B cell (primary cell): ENCODE results near the gene OVCH1. TPM values are rescaled to one million over a fixed set of nuclear protein-coding genes. Genes with fewer than 3 reads are reported as not detected.

Source experiments
- ATAC-seq: fragments of 200-7000 bp; cut with Tn5 transposase; one replicate; pipeline ENCODE4 v1.10.0; 2021; ENCODE audit warnings: low read depth, mild to moderate bottlenecking, moderate number of reproducible peaks, moderate library complexity
- CTCF ChIA-PET: fragments of 350-600 bp; sonication (Branson Sonifier 250); formaldehyde crosslinking; loops from one replicate; lab custom pipeline; 2021; ENCODE audit warnings: antibody characterized with exemption, inconsistent platforms; lab: Charles Lee
- POLR2A ChIA-PET: fragments of 350-600 bp; sonication (Branson Sonifier 250); formaldehyde crosslinking; loops from one replicate; lab custom pipeline; 2021; ENCODE audit warnings: antibody characterized with exemption; lab: Charles Lee
- DNase-seq: peaks from one replicate; pipeline ENCODE4 v3.0.0; 2013
- H2AFZ ChIP-seq: 2 replicates; pipeline ENCODE4 v1.6.1; 2012; ENCODE audit warnings: mild to moderate bottlenecking, low read depth, low read length; ENCODE audit not compliant: insufficient read depth, poor library complexity, severe bottlenecking
- H3K27ac ChIP-seq, 2 donors: 1 replicate in 1 of 2; 2 replicates in 1 of 2; pipeline ENCODE4 v1.5.1; 2012 to 2013; ENCODE audit warnings: low read length in 2 of 2, mild to moderate bottlenecking in 2 of 2, moderate library complexity in 1 of 2
- H3K27me3 ChIP-seq, 4 experiments: fragments of 200-600 bp in 1 of 4; sonication (generic) in 1 of 4; replicated peaks in 1 of 4; 1 replicate in 2 of 4; 2 replicates in 2 of 4; pipeline versions ENCODE4 v1.6.1 to v1.7.0; 2013 to 2016; ENCODE audit warnings: low read length in 3 of 4, mild to moderate bottlenecking in 2 of 4, mixed read lengths in 1 of 4, moderate library complexity in 1 of 4; ENCODE audit not compliant: insufficient read depth in 4 of 4, control insufficient read depth in 3 of 4; ENCODE audit errors: control extremely low read depth in 1 of 4
- H3K36me3 ChIP-seq, 2 experiments: replicated peaks in 1 of 2; 1 replicate in 1 of 2; 2 replicates in 1 of 2; pipeline versions ENCODE4 v1.6.1 to v1.7.1; 2013; ENCODE audit warnings: low read length in 1 of 2; ENCODE audit not compliant: insufficient read depth in 2 of 2, control insufficient read depth in 1 of 2; ENCODE audit errors: control extremely low read depth in 1 of 2, extremely low read depth in 1 of 2
- H3K4me1 ChIP-seq, 2 donors: fragments of 200-600 bp in 1 of 2; sonication (generic) in 1 of 2; 1 replicate in 1 of 2; 2 replicates in 1 of 2; pipeline versions ENCODE4 v1.5.1 to v1.6.1; 2013 to 2017; ENCODE audit warnings: low read length in 2 of 2; ENCODE audit not compliant: control insufficient read depth in 2 of 2, insufficient read depth in 2 of 2
- H3K4me2 ChIP-seq: replicated peaks from 2 replicates; pipeline ENCODE3; 2012; ENCODE audit warnings: mild to moderate bottlenecking, low read depth, low read length; ENCODE audit not compliant: poor library complexity, severe bottlenecking
- H3K4me3 ChIP-seq, 5 experiments: fragments of 200-600 bp in 1 of 5; sonication (generic) in 1 of 5; 1 replicate in 3 of 5; 2 replicates in 2 of 5; pipeline versions ENCODE4 v1.5.1 to v1.7.0; 2011 to 2016; ENCODE audit warnings: low read length in 4 of 5, mild to moderate bottlenecking in 4 of 5, low read depth in 2 of 5, control low read depth in 1 of 5, moderate library complexity in 1 of 5; ENCODE audit not compliant: insufficient read depth in 1 of 5; ENCODE audit errors: control extremely low read depth in 1 of 5, extremely low read depth in 1 of 5
- H3K79me2 ChIP-seq: fragments of 200-600 bp; sonication (generic); one replicate; pipeline ENCODE4 v1.6.0; 2016; ENCODE audit warnings: low read length; ENCODE audit not compliant: control insufficient read depth, insufficient read depth
- H3K9ac ChIP-seq: fragments of 200-600 bp; sonication (generic); 2 replicates; pipeline ENCODE4 v1.6.1; 2017; ENCODE audit warnings: mild to moderate bottlenecking, low read length, moderate library complexity
- H3K9me3 ChIP-seq, 3 donors: one replicate each; pipeline versions ENCODE4 v1.6.1 to v1.7.1; 2013; ENCODE audit warnings: low read length in 2 of 3; ENCODE audit not compliant: control insufficient read depth in 2 of 3, insufficient read depth in 1 of 3; ENCODE audit errors: control extremely low read depth in 1 of 3
- H4K20me1 ChIP-seq: 2 replicates; pipeline ENCODE4 v1.6.0; 2012; ENCODE audit warnings: mild to moderate bottlenecking, low read length; ENCODE audit not compliant: insufficient read depth, control insufficient read depth, poor library complexity, severe bottlenecking
- H3K27ac Mint-ChIP-seq: one replicate; pipeline ENCODE4 v1.8.0; 2021; ENCODE audit warnings: mixed read lengths
- H3K27me3 Mint-ChIP-seq: one replicate; pipeline ENCODE4 v1.8.0; 2021; ENCODE audit warnings: mixed read lengths
- H3K4me1 Mint-ChIP-seq: one replicate; pipeline ENCODE4 v1.8.0; 2021; ENCODE audit warnings: mixed read lengths
- H3K4me3 Mint-ChIP-seq: one replicate; pipeline ENCODE4 v1.8.0; 2021; ENCODE audit warnings: mixed read lengths
- H3K9me3 Mint-ChIP-seq: one replicate; pipeline ENCODE4 v1.8.0; 2022; ENCODE audit warnings: mixed read lengths; ENCODE audit not compliant: insufficient read depth
- CTCF ChIP-seq: fragments of 200-600 bp; IDR thresholded peaks from one replicate; pipeline ENCODE4 v1.8.0; 2022; ENCODE audit warnings: antibody characterized with exemption, mild to moderate bottlenecking
- EZH2 ChIP-seq: IDR thresholded peaks from 2 replicates; pipeline ENCODE4 v1.6.1; 2012; ENCODE audit warnings: borderline replicate concordance, low read depth, mild to moderate bottlenecking, moderate library complexity, low read length; ENCODE audit not compliant: insufficient read depth, poor library complexity, severe bottlenecking
- WGBS: methylation state at CpG from one replicate; pipeline ENCODE4 v1.1.5; 2013; ENCODE audit warnings: missing lambda C conversion rate; ENCODE audit not compliant: insufficient coverage; 5-methylcytosine and 5-hydroxymethylcytosine counted together
- intact Hi-C: fragments of 100-400 bp; cut with micrococcal nuclease; formaldehyde crosslinking; loops from one replicate; pipeline ENCODE4 v1.10.0; 2022
- polyA plus RNA-seq: library from polyadenylated mRNA; depleted of rRNA; stranded (reverse); fragments of >200 nt; gene quantifications from 2 replicates; pipeline ENCODE4 v1.2.3, GENCODE V29; 2012
- total RNA-seq, 2 donors: library from RNA; stranded (reverse); fragments of 120-200 nt in 1 of 2; gene quantifications; 1 replicate in 1 of 2; 2 replicates in 1 of 2; pipeline versions ENCODE4 v1.2.3 to v1.2.4, GENCODE V29; 2013 to 2022

Gene OVCH1
- total and polyA plus RNA-seq, 2 donors (not counting 1 experiment from before 2014, with no cell fraction given), result not detected

DNA sequence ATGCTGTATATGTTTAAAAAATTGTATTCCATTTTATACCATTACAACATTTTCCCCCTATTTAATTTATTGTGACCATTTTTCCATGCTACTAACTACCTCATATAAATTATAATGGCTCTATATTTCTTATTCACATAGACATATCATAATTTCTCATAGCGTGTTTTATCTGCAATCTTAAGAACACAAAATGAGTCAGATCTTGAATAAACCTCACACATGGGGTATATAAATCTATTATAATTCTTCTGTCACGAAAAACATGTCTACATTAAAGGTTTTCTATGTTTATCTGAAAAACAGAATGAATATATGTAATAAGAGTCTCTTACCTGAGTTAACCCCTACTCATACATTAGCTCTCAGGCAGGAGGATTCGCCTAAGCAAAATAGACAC, 66.0 kb downstream of the OVCH1 start:
- no peak overlapping the region for H3K4me3 Mint-ChIP-seq
- H3K9me3 Mint-ChIP-seq, result peaks cover under 1% of the 10 kb centered on the region
- Histone ChIP-seq H3K27ac (no peak overlapping the region), H3K9me3 (peaks cover 0 to 5% (median 0%) of the 10 kb centered on the region in 3 donors), H3K79me2 (no peaks in the 10 kb centered on the region), H3K4me1 (no peaks in the 10 kb centered on the region), H3K9ac (no peak overlapping the region), H3K4me2 (no peak overlapping the region), H3K4me3 (no peak overlapping the region), H4K20me1 (no peaks in the 10 kb centered on the region), H2AFZ (no peak overlapping the region), H3K36me3 (no peaks in the 10 kb centered on the region), H3K27me3 (no peaks in the 10 kb centered on the region)
- ATAC-seq, result no peak
- CTCF ChIA-PET, result no interaction called here
- no CpG with 5 or more reads among the region's 3 CpGs for WGBS
- TF ChIP-seq CTCF (no peak), EZH2 (no peak)
- POLR2A ChIA-PET, result no interaction called here
- intact Hi-C loops, result no loop called here
- H3K27ac Mint-ChIP-seq, result no peak overlapping the region
- peaks cover 12% of the 10 kb centered on the region for H3K27me3 Mint-ChIP-seq
- peaks cover 2% of the 10 kb centered on the region for H3K4me1 Mint-ChIP-seq
- no peak for DNase-seq

DNA sequence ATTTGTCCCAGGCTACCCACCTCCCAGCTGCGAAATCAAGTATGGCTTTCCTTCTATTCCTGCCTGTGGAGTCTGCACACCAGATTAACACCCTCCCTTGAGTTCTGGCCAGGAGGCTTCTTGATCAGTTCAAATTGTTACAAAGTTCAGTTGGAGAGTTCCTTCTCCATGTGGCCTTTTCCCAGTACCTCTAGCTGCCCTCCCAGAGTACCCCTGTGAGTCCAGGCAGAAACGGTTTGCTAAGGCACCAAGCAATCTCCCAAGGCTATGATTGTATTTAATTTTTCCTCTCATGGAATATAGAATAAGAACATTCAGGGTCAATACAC, 66.8 kb downstream of the OVCH1 start:
- Histone ChIP-seq H3K27ac (no peak overlapping the region), H2AFZ (no peak overlapping the region), H3K9me3 (peaks cover 0 to 5% (median 0%) of the 10 kb centered on the region in 3 donors), H4K20me1 (no peaks in the 10 kb centered on the region), H3K4me2 (no peak overlapping the region), H3K9ac (no peak overlapping the region), H3K36me3 (no peaks in the 10 kb centered on the region), H3K79me2 (no peaks in the 10 kb centered on the region), H3K4me3 (no peak overlapping the region), H3K27me3 (no peaks in the 10 kb centered on the region), H3K4me1 (no peaks in the 10 kb centered on the region)
- Mint-ChIP-seq H3K4me3 (no peak overlapping the region), H3K27ac (no peak overlapping the region), H3K9me3 (no peaks in the 10 kb centered on the region), H3K4me1 (peaks cover 2% of the 10 kb centered on the region), H3K27me3 (peaks cover 12% of the 10 kb centered on the region)
- WGBS, result no CpG with 5 or more reads among the region's 2 CpGs
- intact Hi-C loops, result no loop called here
- DNase-seq (no peak), ATAC-seq (no peak)
- ChIA-PET POLR2A (no interaction called here), CTCF (no interaction called here)
- TF ChIP-seq CTCF, result no peak
- TF ChIP-seq EZH2, result no peak
